Epithelial cell of proximal tubule (primary cell): Measurements from ENCODE around the gene CAPNS1. TPM values are rescaled to one million over a fixed set of nuclear protein-coding genes. Genes with fewer than 3 reads are reported as not detected.
A peak's percentile ranks its signal among the peaks of the same experiment; 100 is the strongest.

Experiments
- DNase-seq: peaks from one replicate; pipeline ENCODE4 v3.0.0-alpha.2; 2011; ENCODE audit warnings: low read depth
- H3K4me3 ChIP-seq: 2 replicates; pipeline ENCODE4 v1.5.1; 2011; ENCODE audit warnings: low read depth, mild to moderate bottlenecking, low read length
- total RNA-seq: library from RNA; depleted of rRNA; stranded (reverse); fragments of >200 nt; gene quantifications from 2 replicates; pipeline ENCODE4 v1.2.3, GENCODE V29; 2015
- TF ChIP-seq, protein P1 (sequence below): conservative IDR thresholded peaks from 2 replicates; pipeline ENCODE4 v1.5.1; 2012; ENCODE audit warnings: low read depth, mild to moderate bottlenecking, low read length

The CAPNS1 gene
- total RNA-seq, 1 donor from 2014 or later, result 267 TPM

DNA sequence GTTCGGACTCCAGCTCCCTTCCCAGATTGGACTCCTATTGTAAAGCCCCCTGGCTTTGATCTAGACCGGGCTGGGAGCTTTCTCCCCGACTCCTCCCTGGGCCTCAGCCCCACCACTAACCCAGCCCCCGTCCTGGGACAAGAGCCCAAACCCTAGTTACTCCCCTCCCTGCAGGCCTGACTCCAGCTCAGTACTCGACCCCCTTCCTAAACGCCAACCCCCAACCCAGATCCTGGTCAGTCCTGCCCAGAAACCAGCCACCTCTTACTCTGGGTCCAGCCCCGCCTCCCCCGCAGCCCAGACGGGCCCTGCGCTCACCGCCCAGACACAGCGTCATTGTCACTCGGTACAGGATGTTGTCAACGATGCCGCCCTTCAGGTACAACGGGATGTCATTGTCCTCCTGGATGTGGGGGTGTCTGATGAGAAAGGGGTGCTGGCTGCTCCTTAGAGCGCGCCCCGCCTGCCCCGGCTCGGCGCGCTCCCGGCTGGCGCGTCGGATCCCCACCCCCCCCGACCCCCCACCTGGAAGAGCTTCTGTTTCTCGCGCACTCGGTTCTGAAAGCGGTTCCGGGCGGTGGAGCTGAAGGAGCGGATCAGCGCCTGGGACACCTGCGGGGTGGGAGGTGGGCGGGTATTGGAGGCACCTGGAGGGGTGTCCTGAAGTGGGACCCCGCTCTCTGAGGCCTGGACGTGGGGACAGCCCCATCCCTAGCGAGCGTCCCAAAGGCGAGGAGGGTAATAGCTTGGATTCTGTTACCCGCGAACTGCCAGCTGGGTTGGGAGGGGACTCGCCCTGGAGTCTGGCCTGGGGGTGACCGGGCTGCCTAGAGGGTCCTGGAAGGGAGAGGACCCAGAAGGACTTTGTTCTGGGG is 11.5 kb downstream of the CAPNS1 start:
- DNase-seq, result no peak
- TF ChIP-seq, protein P1, sequence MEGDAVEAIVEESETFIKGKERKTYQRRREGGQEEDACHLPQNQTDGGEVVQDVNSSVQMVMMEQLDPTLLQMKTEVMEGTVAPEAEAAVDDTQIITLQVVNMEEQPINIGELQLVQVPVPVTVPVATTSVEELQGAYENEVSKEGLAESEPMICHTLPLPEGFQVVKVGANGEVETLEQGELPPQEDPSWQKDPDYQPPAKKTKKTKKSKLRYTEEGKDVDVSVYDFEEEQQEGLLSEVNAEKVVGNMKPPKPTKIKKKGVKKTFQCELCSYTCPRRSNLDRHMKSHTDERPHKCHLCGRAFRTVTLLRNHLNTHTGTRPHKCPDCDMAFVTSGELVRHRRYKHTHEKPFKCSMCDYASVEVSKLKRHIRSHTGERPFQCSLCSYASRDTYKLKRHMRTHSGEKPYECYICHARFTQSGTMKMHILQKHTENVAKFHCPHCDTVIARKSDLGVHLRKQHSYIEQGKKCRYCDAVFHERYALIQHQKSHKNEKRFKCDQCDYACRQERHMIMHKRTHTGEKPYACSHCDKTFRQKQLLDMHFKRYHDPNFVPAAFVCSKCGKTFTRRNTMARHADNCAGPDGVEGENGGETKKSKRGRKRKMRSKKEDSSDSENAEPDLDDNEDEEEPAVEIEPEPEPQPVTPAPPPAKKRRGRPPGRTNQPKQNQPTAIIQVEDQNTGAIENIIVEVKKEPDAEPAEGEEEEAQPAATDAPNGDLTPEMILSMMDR, result no peak
- H3K4me3 ChIP-seq, result peak overlapping the region; percentile 25

DNA sequence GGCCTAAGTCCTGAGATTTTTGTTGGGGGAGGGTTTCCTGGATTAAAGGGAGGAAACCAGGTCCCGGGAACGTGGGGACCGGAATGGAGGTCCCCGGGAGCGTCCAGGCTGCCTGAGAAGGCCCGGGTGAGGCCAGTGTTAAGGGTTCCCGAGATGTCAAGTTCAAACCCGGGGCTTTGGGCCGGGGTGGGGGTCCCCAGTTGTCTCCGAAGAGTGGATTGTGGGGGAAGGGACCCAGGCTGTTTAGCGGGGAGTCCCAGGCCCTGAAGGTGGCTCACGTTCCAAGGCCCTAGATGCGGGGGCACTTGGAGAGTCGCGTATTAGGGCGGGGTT is 12.1 kb downstream of the CAPNS1 start:
- peak overlapping the region; percentile 25 for H3K4me3 ChIP-seq
- TF ChIP-seq, protein P1, result no peak
- no peak for DNase-seq

DNA sequence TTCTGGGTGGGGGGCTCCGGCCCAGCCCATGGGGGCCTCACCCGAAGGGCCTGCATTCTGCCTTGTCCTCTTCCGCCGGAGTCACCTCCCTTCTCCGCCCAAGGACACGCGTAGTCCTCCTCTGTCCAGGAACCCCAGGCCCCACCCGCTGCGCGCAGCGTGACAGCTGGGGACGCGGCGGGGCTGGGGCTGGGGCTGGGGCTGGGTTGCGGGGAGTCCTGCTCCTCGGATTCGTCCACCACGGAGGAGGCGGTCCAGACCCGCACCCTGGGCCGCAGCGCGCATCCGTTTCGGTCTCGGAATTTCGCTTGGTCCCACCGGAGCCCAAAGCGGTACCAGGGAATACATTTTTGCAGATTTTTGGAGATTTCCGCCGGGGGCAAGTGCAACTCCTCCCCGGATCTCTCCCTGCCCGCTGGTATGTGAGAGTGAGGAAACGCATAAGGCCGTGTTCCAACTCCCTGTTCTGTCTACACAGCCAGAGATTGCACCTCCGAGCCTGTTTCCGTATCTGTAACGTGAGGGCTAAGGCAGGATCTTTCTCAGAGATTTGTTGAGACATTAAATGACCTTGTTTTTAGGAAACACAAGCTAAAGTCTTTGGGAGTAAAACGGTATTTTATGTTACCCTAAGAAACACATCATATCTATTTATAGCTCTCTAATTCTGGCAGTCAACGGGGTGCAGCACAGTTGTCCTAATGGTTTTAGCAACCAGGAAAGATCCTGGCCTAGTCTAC is 12.7 kb downstream of the CAPNS1 start, which contains the start of gene COX7A1:
COX7A1 (minus strand) TSS at position 96 of the 740 bp plus-strand sequence; CDS start at position 56, 40 bp downstream.
- no peak for DNase-seq
- H3K4me3 ChIP-seq, result peak within 1 kb of the TSS; percentile 25
- TF ChIP-seq, protein P1, result no peak

DNA sequence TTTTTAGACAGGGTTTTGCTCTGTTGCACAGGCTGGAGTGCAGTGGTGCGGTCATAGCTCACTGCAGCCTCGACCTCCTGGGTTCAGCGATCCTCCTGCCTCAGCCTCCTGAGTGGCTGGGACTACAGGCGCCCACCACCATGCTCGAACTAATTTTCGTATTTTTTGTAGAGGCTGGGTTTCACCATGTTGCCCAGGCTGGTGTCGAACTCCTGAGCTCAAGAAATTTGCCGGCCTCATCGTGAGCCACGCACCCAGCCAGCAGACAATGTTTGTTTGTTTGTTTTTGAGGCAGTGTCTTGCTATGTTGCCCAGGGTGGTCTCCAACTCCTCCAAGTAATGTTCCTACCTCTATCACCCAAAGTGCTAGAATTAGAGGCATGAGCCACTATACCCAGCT is 13.3 kb downstream of the CAPNS1 start:
- no peak for DNase-seq
- TF ChIP-seq, protein P1, result no peak
- no peak overlapping the region for H3K4me3 ChIP-seq

DNA sequence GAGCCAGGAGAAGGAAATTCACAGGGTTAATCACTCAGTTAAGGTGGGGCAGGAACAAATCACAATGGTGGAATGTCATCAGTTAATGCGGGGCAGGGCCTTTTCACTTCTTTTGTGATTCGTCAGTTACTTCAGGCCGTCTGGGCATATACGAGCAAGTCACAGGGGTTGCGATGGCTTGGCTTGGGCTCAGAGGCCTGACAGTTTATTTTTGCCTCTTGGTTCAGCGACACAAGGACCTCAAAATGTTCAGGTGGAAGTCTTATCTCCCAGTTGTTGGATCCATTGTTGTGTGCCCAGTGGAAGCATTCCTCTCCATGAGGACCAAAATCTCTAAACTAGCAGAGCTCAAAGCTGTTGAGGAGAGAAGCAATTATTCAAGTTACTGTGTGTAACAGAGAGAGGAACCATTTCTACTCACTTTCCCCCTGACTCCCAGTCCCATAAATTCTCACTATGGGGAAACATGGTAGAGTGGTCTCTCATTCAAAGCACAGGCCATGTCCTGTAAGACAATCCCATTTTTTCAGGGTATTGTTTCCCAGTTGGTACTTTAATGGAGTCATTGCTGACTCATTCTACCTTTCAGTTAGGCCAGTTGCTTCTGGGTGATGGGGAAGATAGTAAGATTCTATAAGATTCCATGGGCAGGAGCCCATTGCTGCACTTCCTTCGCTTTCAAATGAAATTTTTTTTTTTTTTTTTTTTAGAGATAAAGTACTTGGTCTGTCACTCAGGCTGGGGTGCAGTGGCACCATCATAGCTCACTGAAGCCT is 21.1 kb downstream of the CAPNS1 start:
- no peak for DNase-seq
- no peak overlapping the region for H3K4me3 ChIP-seq
- TF ChIP-seq, protein P1, result no peak

DNA sequence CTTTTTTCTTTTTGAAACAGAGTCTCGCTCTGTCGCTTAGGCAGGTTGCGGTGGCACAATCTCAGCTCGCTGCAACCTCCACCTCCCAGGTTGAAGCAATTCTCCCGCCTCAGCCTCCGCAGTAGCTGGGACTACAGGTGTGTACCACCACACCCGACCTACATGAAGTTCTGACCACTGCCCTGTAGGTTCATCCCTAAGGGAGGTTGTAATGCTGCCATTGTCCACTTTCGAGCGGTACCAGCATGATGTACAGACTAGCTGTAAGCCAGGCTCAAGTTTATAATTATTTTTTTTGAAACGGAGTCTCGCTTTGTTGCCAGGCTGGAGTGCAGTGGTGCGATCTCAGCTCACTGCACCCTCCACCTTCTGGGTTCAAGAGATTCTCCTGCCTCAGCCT is 23.9 kb downstream of the CAPNS1 start:
- H3K4me3 ChIP-seq, result no peak overlapping the region
- TF ChIP-seq, protein P1, result no peak
- DNase-seq, result no peak
